Left forelimb (tissue), 1 donor: ENCODE measurements around the gene BRME1.
"Not testable (repeated sequence)": the region's sequence is repeated elsewhere in the genome, so short reads cannot be mapped to it uniquely, and the experiment has no call there.

Experiments
- DNase-seq: peaks from one replicate; pipeline ENCODE4 v3.0.0-alpha.2; 2018; ENCODE audit warnings: low spot score

The BRME1 gene

GRCh38 chr19:13926715-13927114, 20.8 kb upstream of the BRME1 start:
- DNase-seq, result no peak

DNA sequence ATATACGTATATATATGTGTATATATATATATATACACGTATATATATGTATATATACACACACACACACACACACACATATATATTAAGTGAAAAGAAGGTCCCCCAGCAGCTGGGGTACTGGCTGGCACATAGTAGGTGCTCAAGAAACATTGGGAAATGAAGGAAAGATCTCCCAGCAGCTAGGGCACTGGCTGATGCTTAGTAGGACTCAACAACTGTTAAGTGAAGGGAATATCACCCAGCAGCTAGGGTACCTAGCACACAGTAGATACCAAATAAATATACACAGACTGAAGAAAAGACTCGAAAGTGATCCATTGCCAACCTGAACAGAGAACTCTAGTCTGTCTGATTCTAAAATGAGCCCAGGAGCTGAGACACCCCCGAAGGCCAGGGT, 20.1 kb upstream of the BRME1 start:
- DNase-seq, result no peak

DNA sequence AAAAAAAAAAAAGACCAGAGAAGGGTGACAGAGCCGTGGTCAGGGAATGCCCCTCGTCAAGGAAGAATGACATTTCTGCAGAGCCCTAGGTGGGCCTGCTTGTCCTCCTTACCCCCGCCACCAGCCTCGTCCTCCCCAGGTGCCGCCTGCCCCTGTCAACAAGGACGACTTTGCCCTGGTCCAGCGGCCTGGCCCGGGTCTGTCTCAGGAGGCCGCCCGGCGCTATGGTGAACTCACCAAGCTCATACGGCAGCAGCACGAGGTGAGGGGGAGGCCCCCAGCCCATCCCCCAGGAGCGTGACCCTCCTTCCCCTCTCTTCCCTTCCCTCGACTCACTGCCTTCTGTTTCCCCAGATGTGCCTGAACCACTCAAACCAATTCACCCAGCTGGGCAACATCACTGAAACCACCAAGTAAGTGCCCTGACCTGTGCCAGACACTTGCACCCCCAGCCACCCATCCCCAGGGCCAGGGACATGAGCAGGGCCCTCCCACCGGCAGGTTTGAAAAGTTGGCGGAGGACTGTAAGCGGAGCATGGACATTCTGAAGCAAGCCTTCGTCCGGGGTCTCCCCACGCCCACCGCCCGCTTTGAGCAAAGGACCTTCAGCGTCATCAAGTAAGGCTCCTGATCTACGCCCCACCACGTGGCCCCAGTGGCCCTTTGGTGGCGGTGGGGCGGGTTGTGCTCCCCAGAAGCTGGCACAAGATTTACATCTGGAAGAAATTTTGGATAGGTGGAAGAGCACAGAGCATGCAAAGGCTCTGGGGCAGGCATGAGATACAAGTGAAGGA, 17.5 kb upstream of the BRME1 start:
- DNase-seq, result no peak

DNA sequence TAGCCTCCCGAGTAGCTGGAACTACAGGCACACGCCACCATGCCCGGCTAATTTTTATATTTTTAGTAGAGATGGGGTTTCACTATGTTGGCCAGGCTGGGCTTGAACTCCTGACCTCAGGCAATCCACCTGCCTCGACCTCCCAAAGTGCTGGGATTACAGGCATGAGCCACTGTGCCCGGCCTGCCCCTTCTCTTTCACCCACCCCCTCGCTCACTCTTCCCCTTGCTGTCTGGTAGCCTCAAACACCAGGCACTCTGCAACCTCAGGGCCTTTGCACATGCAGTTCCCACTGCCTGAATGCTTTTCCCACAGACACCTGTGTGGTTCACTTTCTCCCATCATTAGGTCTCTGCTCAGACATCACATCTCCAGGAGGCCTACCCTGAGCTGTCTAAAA, 16.2 kb upstream of the BRME1 start:
- not testable (repeated sequence) for DNase-seq

- no peak for DNase-seq
These were observed 15.2 kb upstream of the BRME1 start for GRCh38 chr19:13920940-13921747.

GRCh38 chr19:13920524-13920923, 14.6 kb upstream of the BRME1 start:
- no peak for DNase-seq

- DNase-seq, result no peak
These were observed 13.0 kb upstream of the BRME1 start for GRCh38 chr19:13918726-13919411.

GRCh38 chr19:13917888-13918406, 12.0 kb upstream of the BRME1 start:
- DNase-seq, result no peak

DNA sequence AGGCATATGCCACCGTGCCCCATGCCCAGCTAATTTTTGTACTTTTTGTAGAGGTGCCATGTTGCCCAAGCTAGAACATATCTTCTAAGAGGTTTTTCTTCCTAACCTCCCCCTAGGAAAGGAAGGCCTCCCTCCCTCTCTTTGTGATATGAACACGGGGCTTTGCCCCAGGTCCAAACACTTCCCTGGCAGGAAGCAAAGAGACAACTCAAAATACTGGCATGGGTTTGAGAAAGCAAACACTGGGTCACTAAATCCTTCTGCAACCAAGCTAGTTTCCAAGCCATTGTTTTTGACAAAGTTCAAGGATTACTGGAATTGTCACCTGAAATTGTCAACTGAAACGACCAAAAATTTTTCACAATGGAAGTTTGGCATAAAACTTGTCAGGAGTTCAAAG, 8.9 kb upstream of the BRME1 start:
- DNase-seq, result no peak

DNA sequence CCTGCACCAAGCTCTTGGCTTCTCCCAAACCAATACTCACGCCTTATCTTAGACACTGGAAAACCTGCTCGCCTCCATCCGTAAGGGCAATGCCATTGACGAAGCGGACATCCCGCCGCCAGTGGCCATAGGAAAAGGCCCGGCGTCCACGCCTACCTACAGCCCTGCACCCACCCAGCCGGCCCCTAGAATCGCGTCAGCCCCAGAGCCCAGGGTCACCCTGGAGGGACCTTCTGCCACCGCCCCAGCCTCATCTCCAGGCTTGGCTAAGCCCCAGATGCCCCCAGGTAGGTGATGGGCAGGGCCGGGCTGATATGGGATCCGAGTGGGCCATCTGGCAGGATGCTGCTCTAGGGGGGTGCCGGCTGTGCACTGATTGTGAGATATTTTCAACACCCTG, 7.4 kb upstream of the BRME1 start:
- no peak for DNase-seq

- no peak for DNase-seq
These were observed 3.5 kb upstream of the BRME1 start for GRCh38 chr19:13909430-13909829.

DNA sequence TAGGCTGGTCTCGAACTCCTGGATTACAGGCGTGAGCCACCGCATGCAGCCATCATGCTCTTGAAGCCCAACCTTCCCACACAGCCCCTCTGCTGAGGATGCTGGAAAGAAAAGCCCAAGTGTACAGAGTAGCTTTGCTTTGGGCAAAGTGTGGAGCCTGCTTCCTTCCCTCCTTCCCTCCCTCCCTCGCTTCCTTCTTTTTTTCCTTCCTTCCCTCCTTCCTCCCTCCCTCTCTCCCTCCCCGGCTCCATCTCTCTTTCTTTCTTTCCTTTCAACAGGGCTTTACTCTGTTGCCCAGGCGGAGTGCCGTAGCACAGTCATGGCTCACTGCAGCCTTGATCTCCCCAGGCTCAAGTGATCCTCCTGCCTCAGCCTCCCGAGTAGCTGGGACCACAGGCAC, 2.8 kb upstream of the BRME1 start:
- no peak for DNase-seq

DNA sequence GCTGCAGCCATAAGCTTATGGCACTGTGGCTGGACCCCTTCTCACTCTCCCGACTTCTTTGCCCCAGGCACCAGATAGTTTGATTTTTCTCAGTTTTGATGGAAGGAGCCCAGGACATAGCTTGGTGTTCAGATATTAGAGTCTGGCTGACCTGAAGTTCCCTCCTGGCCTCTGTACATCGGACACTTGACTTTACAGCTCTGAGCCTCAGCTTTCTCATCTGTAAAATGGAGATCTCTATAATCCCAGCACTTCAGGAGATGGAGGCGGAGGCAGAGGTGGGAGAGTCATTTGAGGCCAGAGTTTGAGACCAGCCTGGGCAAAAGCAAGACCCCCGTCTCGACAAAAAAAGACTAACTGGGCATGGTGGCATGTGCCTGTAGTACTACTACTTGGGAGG, 993 bp upstream of the BRME1 start:
- DNase-seq, result no peak

DNA sequence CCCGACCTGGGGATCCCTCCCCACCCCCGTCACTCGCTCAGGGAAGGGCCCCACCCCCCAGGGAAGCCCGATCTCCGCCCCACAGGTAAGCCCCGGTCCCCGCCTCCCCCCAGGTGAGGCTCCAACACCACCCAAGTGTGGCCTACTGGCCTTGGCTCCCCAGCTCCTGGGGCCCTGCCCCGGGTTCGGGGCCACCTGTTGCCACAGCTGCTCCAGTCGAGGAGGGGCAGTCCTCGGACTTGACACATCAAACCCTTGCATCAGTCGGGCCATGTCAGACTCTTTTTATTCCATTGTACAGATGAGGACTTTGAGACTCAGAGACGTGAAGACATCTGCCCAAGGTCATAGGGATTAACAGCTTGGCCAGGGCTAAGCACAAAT, 596 bp upstream of the BRME1 start:
- DNase-seq, result no peak

GRCh38 chr19:13902993-13903555, 2.8 kb downstream of the BRME1 start:
- no peak for DNase-seq

- no peak for DNase-seq
These were observed 5.9 kb downstream of the BRME1 start for GRCh38 chr19:13899912-13900584.

DNA sequence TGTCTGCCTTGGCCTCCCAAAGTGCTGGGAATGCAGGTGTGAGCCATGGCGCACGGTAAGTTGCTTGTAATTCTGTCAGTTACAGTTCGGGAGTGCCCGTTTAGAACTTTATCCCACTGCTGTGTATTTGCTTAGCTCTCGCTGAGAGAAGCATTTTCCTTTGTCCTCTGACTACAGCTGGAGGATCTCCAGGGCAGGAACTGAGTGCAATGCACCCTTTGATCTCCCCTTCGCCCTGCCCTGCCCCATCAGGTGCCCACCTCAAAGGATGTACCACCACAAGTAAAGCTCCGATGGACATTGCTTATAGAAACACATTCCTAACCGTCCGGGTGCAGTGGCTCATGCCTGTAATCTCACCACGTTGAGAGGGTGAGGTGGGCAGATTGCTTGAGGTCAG, 6.5 kb downstream of the BRME1 start:
- no peak for DNase-seq

DNA sequence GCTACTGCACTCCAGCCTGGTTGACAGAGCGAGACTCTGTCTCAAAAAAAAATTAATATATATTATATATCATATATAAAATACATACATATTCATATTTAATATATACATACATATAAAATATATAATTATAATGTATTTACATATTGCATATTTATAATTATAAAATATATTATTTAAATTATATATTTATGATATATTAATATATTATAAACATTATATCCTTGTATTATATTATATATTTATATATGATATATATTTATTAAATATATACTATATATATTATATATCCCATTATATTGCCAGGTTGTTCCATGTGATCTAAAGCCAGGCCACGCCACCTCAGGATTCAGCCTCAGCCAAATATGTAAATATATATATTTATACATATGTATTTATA, 9.7 kb downstream of the BRME1 start:
- DNase-seq, result no peak

GRCh38 chr19:13894552-13894951, 11.4 kb downstream of the BRME1 start:
- DNase-seq, result no peak

DNA sequence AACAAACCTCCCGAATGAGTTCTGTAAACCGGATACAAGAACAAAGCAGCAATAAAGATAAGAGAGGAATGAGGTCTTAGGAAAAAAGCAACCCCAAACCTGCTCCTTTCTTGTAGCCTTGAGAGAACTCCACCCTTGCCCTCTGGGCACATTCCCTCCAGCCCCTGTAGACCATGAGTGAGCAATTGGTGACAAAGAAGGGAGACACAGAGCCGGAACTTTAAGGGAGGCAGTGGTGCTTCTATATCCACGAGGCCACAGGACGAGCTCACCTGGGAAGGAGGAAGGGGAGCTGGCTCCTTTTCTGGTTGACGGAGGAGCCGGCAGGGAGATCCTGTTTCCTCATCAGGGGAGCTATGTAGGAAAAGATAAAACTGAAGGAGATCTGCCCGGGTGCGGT, 13.0 kb downstream of the BRME1 start:
- no peak for DNase-seq

DNA sequence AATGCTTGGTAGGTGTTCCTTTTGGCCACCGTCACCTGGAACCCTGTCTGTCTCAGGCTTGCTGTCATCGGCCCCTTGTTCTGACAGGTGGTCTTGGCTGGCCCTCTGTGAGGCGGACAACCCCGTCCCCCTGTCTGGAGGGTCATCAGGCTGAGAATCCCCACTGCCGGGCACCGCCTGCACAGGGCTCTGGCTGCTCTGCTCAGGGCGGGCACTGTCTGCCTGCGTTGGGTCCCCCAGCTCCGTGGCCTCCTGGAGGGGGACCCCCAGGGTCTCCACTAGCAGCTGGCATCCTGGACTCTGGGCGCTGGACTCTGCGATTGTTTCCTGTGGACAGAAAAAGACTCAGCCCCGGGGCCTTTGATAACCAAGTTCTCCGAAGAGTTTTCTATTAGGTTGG, 15.8 kb downstream of the BRME1 start:
- DNase-seq, result no peak

DNA sequence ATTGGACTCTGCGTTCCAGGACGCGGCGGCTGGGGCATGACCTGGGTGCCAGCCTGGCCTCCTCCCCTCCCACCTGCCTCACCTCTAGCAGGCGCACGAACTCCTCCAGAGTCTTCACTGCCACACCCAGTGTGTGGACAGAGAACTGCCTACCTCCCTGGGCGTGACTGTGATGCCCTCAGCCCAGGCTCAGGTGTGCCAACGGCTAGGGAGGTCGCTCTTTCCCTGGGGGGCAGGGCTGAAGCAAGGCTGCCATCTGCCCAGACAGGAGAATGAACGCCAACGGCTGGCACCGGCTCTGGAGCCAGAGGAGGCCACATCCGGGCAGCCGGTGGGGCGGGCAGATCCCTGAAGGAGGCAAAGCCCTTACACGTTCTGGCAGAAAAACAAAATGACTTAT, 17.6 kb downstream of the BRME1 start:
- no peak for DNase-seq
